Skeletal muscle tissue (tissue), 4 donors: ENCODE results near the gene YWHAB. TPM values are rescaled to one million over a fixed set of nuclear protein-coding genes. Genes with fewer than 3 reads are reported as not detected.
"Not testable (repeated sequence)": the region's sequence is repeated elsewhere in the genome, so short reads cannot be mapped to it uniquely, and the experiment has no call there.

Experiments used
- H3K27ac ChIP-seq: one replicate; pipeline ENCODE4 v1.7.0; 2013; ENCODE audit warnings: mild to moderate bottlenecking, low read depth, low read length, inconsistent platforms
- H3K27me3 ChIP-seq, 3 donors: one replicate each; pipeline ENCODE4 v1.7.0; 2013; ENCODE audit warnings: low read length in 3 of 3; ENCODE audit not compliant: control insufficient read depth in 3 of 3, insufficient read depth in 3 of 3
- H3K36me3 ChIP-seq, 3 donors: one replicate each; pipeline ENCODE4 v1.7.0; 2013; ENCODE audit warnings: low read length in 3 of 3; ENCODE audit not compliant: control insufficient read depth in 3 of 3, insufficient read depth in 3 of 3
- H3K4me1 ChIP-seq, 3 donors: one replicate each; pipeline ENCODE4 v1.7.0; 2013; ENCODE audit warnings: low read length in 3 of 3, mild to moderate bottlenecking in 3 of 3; ENCODE audit not compliant: control insufficient read depth in 3 of 3, insufficient read depth in 3 of 3
- H3K4me3 ChIP-seq, 3 donors: one replicate each; pipeline ENCODE4 v1.7.0; 2013; ENCODE audit warnings: low read length in 3 of 3
- H3K9ac ChIP-seq, 3 donors: one replicate each; pipeline ENCODE4 v1.7.0; 2013; ENCODE audit warnings: low read length in 3 of 3, mild to moderate bottlenecking in 3 of 3, moderate library complexity in 2 of 3, low read depth in 1 of 3
- H3K9me3 ChIP-seq, 3 donors: one replicate each; pipeline ENCODE4 v1.7.0; 2013; ENCODE audit warnings: low read length in 3 of 3; ENCODE audit not compliant: control insufficient read depth in 3 of 3
- total RNA-seq: library from RNA; depleted of rRNA; stranded (reverse); fragments of >200 nt; gene quantifications from one replicate; pipeline ENCODE4 v1.2.3, GENCODE V29; 2014
- donor health status: Osteomylitis.

The YWHAB gene
- total RNA-seq, 1 donor from 2014 or later = 51.7 TPM

GRCh38 chr20:44864493-44864892 is 21.0 kb upstream of the YWHAB start:
- H3K36me3 ChIP-seq, H3K27ac ChIP-seq: not testable (repeated sequence)

GRCh38 chr20:44866703-44867335 is 18.7 kb upstream of the YWHAB start:
- H3K9me3 ChIP-seq = no peaks in the 10 kb centered on the region
- no peak overlapping the region for H3K4me3 ChIP-seq
- no peak overlapping the region for H3K9ac ChIP-seq
- peaks cover 5 to 6% (median 6%) of the 10 kb centered on the region in 3 donors for H3K4me1 ChIP-seq
- H3K36me3 ChIP-seq = no peaks in the 10 kb centered on the region
- H3K27me3 ChIP-seq = no peaks in the 10 kb centered on the region
- no peak overlapping the region for H3K27ac ChIP-seq

More at GRCh38 chr20:44864493-44864892, 21.0 kb upstream of the YWHAB start:
- not testable (repeated sequence) for H3K9ac ChIP-seq, H3K9me3 ChIP-seq, H3K4me3 ChIP-seq, H3K27me3 ChIP-seq
- H3K4me1 ChIP-seq = peaks cover 5 to 11% (median 10%) of the 10 kb centered on the region in 3 donors

DNA sequence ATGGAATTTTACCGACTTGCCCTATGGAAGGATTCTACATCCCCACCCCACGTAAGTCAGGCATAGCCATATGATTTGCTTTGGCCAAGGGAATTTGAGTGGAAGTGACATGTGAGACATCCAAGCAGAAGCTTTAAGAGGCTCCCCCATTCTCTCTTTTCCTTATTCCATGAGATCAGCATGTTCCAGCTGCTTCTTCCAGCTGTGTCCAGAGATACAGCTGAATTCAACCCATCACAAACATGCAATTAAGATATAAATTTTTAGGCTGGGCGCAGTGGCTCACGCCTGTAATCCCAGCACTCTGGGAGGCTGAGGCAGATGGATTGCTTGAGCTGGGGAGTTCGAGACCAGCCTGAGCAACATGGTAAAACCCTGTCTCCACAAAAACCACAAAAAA is 16.0 kb upstream of the YWHAB start:
- Histone ChIP-seq H3K9me3 (no peaks in the 10 kb centered on the region), H3K4me1 (no peaks in the 10 kb centered on the region), H3K27me3 (no peaks in the 10 kb centered on the region), H3K4me3 (no peak overlapping the region), H3K36me3 (no peaks in the 10 kb centered on the region), H3K9ac (no peak overlapping the region), H3K27ac (no peak overlapping the region)

GRCh38 chr20:44882360-44882759 is 3.1 kb upstream of the YWHAB start:
- peaks cover 13 to 21% (median 18%) of the 10 kb centered on the region in 3 donors for H3K4me1 ChIP-seq
- not testable (repeated sequence) for H3K9me3 ChIP-seq, H3K27ac ChIP-seq, H3K36me3 ChIP-seq, H3K4me3 ChIP-seq, H3K9ac ChIP-seq, H3K27me3 ChIP-seq

- Histone ChIP-seq H3K9me3 (no peaks in the 10 kb centered on the region), H3K27ac (no peak overlapping the region), H3K27me3 (no peaks in the 10 kb centered on the region), H3K4me3 (no peak overlapping the region), H3K9ac (no peak overlapping the region), H3K36me3 (no peaks in the 10 kb centered on the region), H3K4me1 (peaks cover 17 to 28% (median 24%) of the 10 kb centered on the region in 3 donors)
Measured at GRCh38 chr20:44883214-44883902, 2.1 kb upstream of the YWHAB start.

GRCh38 chr20:44884907-44885391 is 556 bp upstream of the YWHAB start:
- Histone ChIP-seq H3K27me3 (no peaks in the 10 kb centered on the region), H3K9me3 (no peaks in the 10 kb centered on the region), H3K36me3 (no peaks in the 10 kb centered on the region), H3K4me1 (peaks cover 18 to 31% (median 25%) of the 10 kb centered on the region in 3 donors), H3K9ac (peak overlapping the region; percentile 70 to 79 (median 77)), H3K27ac (peak overlapping the region; percentile 93), H3K4me3 (peak overlapping the region; percentile 76 to 90 (median 86))

- Histone ChIP-seq H3K27me3 (no peaks in the 10 kb centered on the region), H3K4me1 (peaks cover 18 to 31% (median 28%) of the 10 kb centered on the region in 3 donors), H3K9me3 (no peaks in the 10 kb centered on the region), H3K27ac (peak overlapping the region; percentile 93), H3K4me3 (peak overlapping the region; percentile 85 to 90 (median 90)), H3K36me3 (no peaks in the 10 kb centered on the region), H3K9ac (peak overlapping the region; percentile 91 to 93 (median 92))
Measured at GRCh38 chr20:44886266-44886651, 754 bp downstream of the YWHAB start.

- H3K9me3 ChIP-seq = no peaks in the 10 kb centered on the region
- H3K36me3 ChIP-seq = no peaks in the 10 kb centered on the region
- H3K27ac ChIP-seq = peak overlapping the region; percentile 93
- no peaks in the 10 kb centered on the region for H3K27me3 ChIP-seq
- H3K4me1 ChIP-seq = peaks cover 18 to 31% (median 30%) of the 10 kb centered on the region in 3 donors
- H3K4me3 ChIP-seq = peak overlapping the region; percentile 85 to 90 (median 90)
- H3K9ac ChIP-seq = peak overlapping the region; percentile 91 to 93 (median 92)
Measured at GRCh38 chr20:44886828-44887227, 1.3 kb downstream of the YWHAB start.

DNA sequence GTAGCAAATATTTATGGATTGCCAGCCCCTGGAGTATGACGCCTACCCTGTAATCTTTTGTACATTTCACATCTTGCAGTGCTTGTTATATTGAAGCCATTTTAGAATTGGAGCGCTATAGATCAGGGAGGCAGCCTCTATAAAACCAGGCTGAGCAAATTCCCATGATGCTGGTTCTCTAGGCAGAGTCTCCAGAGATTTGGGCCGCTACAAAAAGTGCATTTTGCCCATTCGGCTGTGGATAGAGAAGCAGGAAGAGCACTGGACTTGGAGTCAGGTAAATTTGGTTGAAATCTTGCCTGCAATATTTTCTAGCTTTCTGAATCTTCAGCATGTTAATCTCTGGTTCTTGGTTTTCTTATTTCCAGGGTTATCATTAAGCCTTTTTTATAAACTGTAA is 2.0 kb downstream of the YWHAB start:
- Histone ChIP-seq H3K36me3 (no peaks in the 10 kb centered on the region), H3K27me3 (no peaks in the 10 kb centered on the region), H3K9ac (peak overlapping the region in 1 of 3 donors; percentile 57), H3K4me3 (peak overlapping the region in 1 of 3 donors; percentile 12), H3K4me1 (peaks cover 18 to 31% (median 30%) of the 10 kb centered on the region in 3 donors), H3K27ac (no peak overlapping the region), H3K9me3 (no peaks in the 10 kb centered on the region)
